K562 (cell line): Measurements from ENCODE around the gene TARBP1. TPM values are rescaled to one million over a fixed set of nuclear protein-coding genes. Genes with fewer than 3 reads are reported as not detected.
A peak's percentile ranks its signal among the peaks of the same experiment; 100 is the strongest.

Experiments
- AFF1 ChIP-seq, 2 experiments: fragments of 450-650 bp; IDR thresholded peaks; 2 replicates each; pipeline ENCODE4 v1.6.1; 2018; ENCODE audit warnings: mild to moderate bottlenecking in 2 of 2, low read depth in 1 of 2; ENCODE audit not compliant: partially characterized antibody in 2 of 2
- ARID3A ChIP-seq: IDR thresholded peaks from 2 replicates; pipeline ENCODE4 v1.6.1; 2012; ENCODE audit warnings: low read depth, low read length, improper control_type of control experiment, borderline replicate concordance
- CHD4 ChIP-seq: fragments of 200-600 bp; sonication (generic); IDR thresholded peaks from 3 replicates; pipeline ENCODE4 v1.6.1; 2012; ENCODE audit warnings: low read depth, mild to moderate bottlenecking, mixed read lengths, low read length, inconsistent platforms; ENCODE audit not compliant: insufficient read depth, insufficient replicate concordance, poor library complexity, severe bottlenecking
- NCOA1 ChIP-seq: fragments of 450-650 bp; IDR thresholded peaks from 2 replicates; pipeline ENCODE4 v1.6.1; 2016; ENCODE audit warnings: low read depth
- PYGO2 ChIP-seq: fragments of 450-650 bp; IDR thresholded peaks from 2 replicates; pipeline ENCODE4 v1.6.1; 2016; ENCODE audit warnings: mild to moderate bottlenecking, missing genetic modification characterization, moderate library complexity, missing compliant biosample characterization
- ZNF644 ChIP-seq: fragments of 200-800 bp; sonication (Bioruptor generic); IDR thresholded peaks from 2 replicates; pipeline ENCODE4 v1.6.1; 2016; ENCODE audit warnings: low read depth, missing genetic modification characterization, missing compliant biosample characterization
- polyA plus RNA-seq, 8 experiments: library from polyadenylated mRNA; depleted of rRNA in 4 of 8; stranded (reverse) in 5 of 8; unstranded in 3 of 8; fragments of >200 nt; fragmentation: Nextera tagmentation in 2 of 8; fragmentation: Illumina TruSeq in 1 of 8; extraction: Ambion mirVana in 2 of 8; extraction: Trizol in 1 of 8; gene quantifications; 2 replicates each; pipeline versions ENCODE4 v1.2.1 to v1.2.3, GENCODE V29; 2011 to 2014; ENCODE audit warnings: inconsistent platforms in 1 of 8, missing spikeins in 1 of 8
- total RNA-seq, 7 experiments: library from RNA; depleted of rRNA in 6 of 7; stranded (reverse); fragments of >200 nt in 6 of 7; fragmentation: Illumina TruSeq in 2 of 7; extraction: Trizol in 2 of 7; gene quantifications; 2 replicates each; pipeline versions ENCODE4 v1.2.1 to v1.2.3, GENCODE V29; 2011 to 2021; ENCODE audit warnings: low replicate concordance in 1 of 7
- TF ChIP-seq, protein P1 (sequence below): fragments of 450-650 bp; IDR thresholded peaks from 2 replicates; pipeline ENCODE4 v1.6.1; 2016; ENCODE audit warnings: low read depth
- TF ChIP-seq, protein P2 (sequence below): sonication (generic); formaldehyde crosslinking; IDR thresholded peaks from 2 replicates; pipeline ENCODE4 v1.8.1; 2023; ENCODE audit warnings: mild to moderate bottlenecking, missing genetic modification reagents

Gene TARBP1
- total and polyA plus RNA-seq, 9 of the 15 experiments (the other 6 are each of a cell fraction or from before 2014, with no cell fraction given) = 8.8 to 48.0 (median 22.9) TPM

DNA sequence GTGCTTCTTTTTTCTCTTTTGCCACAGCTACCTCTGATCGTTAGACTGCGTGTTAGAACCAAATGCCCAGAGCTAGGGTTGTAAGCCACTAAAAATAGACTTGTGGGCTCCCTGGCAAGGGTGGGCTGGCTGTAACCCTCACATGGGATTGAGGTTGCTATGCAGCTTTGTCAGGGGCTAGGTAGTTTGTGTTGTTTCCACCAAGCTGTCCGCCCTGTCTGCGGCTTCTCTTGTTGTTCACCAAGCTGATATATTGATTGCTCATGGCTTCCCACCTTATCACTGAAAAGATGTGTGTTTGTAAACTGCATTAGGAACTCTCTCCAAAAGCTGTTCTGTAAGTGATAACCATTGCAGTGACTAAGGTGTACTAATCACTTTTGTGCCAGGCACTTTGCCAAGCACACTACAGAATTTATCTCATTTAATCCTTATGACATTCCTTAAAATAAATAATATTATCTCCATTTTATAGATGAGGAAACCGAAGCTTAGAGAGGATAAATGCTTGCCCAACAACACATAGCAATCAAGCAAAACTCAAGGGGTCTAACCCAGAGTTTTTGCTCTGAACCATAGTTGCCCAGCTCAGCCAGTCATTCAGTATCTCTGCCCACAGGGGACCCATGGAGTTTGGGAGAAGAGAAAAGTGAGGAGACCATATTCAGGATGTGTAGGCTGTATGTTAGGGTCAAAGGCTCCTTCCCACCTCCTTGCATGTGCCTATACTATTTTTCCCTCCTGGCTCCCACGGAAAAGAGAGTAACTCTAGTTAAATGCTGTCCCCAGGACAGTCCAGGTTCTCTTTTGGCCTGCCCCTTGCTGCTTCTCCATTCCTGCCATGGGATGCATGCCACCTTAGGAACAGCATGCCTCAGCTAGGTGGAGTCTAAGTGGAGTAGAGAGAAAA lies 42.2 kb upstream of the TARBP1 start (continued):
- TF ChIP-seq, protein P1, sequence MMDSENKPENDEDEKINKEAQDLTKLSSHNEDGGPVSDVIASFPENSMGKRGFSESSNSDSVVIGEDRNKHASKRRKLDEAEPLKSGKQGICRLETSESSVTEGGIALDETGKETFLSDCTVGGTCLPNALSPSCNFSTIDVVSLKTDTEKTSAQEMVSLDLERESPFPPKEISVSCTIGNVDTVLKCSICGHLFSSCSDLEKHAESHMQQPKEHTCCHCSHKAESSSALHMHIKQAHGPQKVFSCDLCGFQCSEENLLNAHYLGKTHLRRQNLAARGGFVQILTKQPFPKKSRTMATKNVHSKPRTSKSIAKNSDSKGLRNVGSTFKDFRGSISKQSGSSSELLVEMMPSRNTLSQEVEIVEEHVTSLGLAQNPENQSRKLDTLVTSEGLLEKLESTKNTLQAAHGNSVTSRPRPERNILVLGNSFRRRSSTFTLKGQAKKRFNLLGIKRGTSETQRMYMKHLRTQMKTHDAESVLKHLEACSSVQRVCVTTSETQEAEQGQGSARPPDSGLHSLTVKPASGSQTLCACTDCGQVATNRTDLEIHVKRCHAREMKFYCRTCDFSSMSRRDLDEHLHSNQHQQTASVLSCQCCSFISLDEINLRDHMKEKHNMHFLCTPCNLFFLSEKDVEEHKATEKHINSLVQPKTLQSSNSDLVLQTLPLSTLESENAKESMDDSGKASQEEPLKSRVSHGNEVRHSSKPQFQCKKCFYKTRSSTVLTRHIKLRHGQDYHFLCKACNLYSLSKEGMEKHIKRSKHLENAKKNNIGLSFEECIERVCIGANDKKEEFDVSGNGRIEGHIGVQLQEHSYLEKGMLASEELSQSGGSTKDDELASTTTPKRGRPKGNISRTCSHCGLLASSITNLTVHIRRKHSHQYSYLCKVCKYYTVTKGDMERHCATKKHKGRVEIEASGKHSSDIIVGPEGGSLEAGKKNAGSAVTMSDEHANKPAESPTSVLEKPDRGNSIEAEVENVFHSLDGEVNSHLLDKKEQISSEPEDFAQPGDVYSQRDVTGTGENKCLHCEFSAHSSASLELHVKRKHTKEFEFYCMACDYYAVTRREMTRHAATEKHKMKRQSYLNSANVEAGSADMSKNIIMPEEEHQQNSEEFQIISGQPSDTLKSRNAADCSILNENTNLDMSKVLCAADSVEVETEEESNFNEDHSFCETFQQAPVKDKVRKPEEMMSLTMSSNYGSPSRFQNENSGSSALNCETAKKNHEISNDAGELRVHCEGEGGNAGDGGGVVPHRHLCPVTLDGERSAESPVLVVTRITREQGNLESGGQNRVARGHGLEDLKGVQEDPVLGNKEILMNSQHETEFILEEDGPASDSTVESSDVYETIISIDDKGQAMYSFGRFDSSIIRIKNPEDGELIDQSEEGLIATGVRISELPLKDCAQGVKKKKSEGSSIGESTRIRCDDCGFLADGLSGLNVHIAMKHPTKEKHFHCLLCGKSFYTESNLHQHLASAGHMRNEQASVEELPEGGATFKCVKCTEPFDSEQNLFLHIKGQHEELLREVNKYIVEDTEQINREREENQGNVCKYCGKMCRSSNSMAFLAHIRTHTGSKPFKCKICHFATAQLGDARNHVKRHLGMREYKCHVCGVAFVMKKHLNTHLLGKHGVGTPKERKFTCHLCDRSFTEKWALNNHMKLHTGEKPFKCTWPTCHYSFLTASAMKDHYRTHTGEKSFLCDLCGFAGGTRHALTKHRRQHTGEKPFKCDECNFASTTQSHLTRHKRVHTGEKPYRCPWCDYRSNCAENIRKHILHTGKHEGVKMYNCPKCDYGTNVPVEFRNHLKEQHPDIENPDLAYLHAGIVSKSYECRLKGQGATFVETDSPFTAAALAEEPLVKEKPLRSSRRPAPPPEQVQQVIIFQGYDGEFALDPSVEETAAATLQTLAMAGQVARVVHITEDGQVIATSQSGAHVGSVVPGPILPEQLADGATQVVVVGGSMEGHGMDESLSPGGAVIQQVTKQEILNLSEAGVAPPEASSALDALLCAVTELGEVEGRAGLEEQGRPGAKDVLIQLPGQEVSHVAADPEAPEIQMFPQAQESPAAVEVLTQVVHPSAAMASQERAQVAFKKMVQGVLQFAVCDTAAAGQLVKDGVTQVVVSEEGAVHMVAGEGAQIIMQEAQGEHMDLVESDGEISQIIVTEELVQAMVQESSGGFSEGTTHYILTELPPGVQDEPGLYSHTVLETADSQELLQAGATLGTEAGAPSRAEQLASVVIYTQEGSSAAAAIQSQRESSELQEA = no peak
- TF ChIP-seq AFF1 (IDR thresholded peaks at IDR 0.05; ENCODE audit: low read depth in 1 of 2, partially characterized antibody in 2 of 2) (no peak), ZNF644 (tag) (no peak), CHD4 (no peak), PYGO2 (tag) (no peak), NCOA1 (no peak), ARID3A (peak; percentile 38; the same call in 1 of the 2 replicates)
- TF ChIP-seq, protein P2, sequence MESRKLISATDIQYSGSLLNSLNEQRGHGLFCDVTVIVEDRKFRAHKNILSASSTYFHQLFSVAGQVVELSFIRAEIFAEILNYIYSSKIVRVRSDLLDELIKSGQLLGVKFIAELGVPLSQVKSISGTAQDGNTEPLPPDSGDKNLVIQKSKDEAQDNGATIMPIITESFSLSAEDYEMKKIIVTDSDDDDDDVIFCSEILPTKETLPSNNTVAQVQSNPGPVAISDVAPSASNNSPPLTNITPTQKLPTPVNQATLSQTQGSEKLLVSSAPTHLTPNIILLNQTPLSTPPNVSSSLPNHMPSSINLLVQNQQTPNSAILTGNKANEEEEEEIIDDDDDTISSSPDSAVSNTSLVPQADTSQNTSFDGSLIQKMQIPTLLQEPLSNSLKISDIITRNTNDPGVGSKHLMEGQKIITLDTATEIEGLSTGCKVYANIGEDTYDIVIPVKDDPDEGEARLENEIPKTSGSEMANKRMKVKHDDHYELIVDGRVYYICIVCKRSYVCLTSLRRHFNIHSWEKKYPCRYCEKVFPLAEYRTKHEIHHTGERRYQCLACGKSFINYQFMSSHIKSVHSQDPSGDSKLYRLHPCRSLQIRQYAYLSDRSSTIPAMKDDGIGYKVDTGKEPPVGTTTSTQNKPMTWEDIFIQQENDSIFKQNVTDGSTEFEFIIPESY (CRISPR knock-in tag) = no peak
